Osteoblast (primary cell): ENCODE results near the gene MCTS1. TPM values are rescaled to one million over a fixed set of nuclear protein-coding genes. Genes with fewer than 3 reads are reported as not detected.

Source experiments
- DNase-seq: peaks from one replicate; pipeline ENCODE4 v3.0.0; 2011; ENCODE audit warnings: low spot score, mixed read lengths; ENCODE audit not compliant: insufficient read length; ENCODE audit errors: missing footprints
- H2AFZ ChIP-seq: 2 replicates; pipeline ENCODE4 v1.6.0; 2011; ENCODE audit warnings: mild to moderate bottlenecking, low read length
- H3K27ac ChIP-seq: 2 replicates; pipeline ENCODE4 v1.5.1; 2011; ENCODE audit warnings: mild to moderate bottlenecking, low read depth, low read length, moderate library complexity
- H3K27me3 ChIP-seq: 2 replicates; pipeline ENCODE4 v1.6.0; 2012; ENCODE audit warnings: mild to moderate bottlenecking, control low read depth, inconsistent platforms, low read length, moderate library complexity; ENCODE audit not compliant: insufficient read depth
- H3K36me3 ChIP-seq: 2 replicates; pipeline ENCODE4 v1.5.1; 2011; ENCODE audit warnings: mild to moderate bottlenecking, low read length, control low read depth, moderate library complexity; ENCODE audit not compliant: insufficient read depth
- H3K4me1 ChIP-seq: 2 replicates; pipeline ENCODE4 v1.5.1; 2011; ENCODE audit warnings: mild to moderate bottlenecking, low read length, control low read depth, moderate library complexity; ENCODE audit not compliant: insufficient read depth
- H3K4me2 ChIP-seq: 2 replicates; pipeline ENCODE4 v1.6.0; 2011; ENCODE audit warnings: mild to moderate bottlenecking, low read length; ENCODE audit not compliant: insufficient read depth
- H3K4me3 ChIP-seq: fragments of 200-600 bp; sonication (generic); 3 replicates; pipeline ENCODE4 v1.5.1; 2012; ENCODE audit warnings: mild to moderate bottlenecking, low read length, inconsistent platforms; ENCODE audit not compliant: insufficient read depth
- H3K79me2 ChIP-seq: 2 replicates; pipeline ENCODE4 v1.6.0; 2012; ENCODE audit warnings: mild to moderate bottlenecking, low read length, control low read depth, inconsistent platforms; ENCODE audit not compliant: insufficient read depth
- H3K9me3 ChIP-seq: 2 replicates; pipeline ENCODE4 v1.5.1; 2011; ENCODE audit warnings: low read depth, low read length, control low read depth
- H4K20me1 ChIP-seq: 2 replicates; pipeline ENCODE4 v1.6.0; 2012; ENCODE audit warnings: mild to moderate bottlenecking, low read length, control low read depth; ENCODE audit not compliant: insufficient read depth
- CTCF ChIP-seq: IDR thresholded peaks from 2 replicates; pipeline ENCODE4 v1.5.1; 2011; ENCODE audit warnings: mild to moderate bottlenecking, low read depth, low read length, moderate library complexity; ENCODE audit errors: extremely low read depth
- total RNA-seq: library from RNA; depleted of rRNA; stranded (reverse); fragments of >200 nt; gene quantifications from 2 replicates; pipeline ENCODE4 v1.2.3, GENCODE V29; 2012

The MCTS1 gene
- 29.3 and 38.9 TPM in 2 replicates for total RNA-seq

- DNase-seq = peak; percentile 55
- H4K20me1 ChIP-seq = no peaks in the 10 kb centered on the region
- peaks cover 2% of the 10 kb centered on the region for H3K27me3 ChIP-seq
- no peaks in the 10 kb centered on the region for H3K4me1 ChIP-seq
- H3K79me2 ChIP-seq = peaks cover 27% of the 10 kb centered on the region
- no peaks in the 10 kb centered on the region for H3K9me3 ChIP-seq
- peaks cover 6% of the 10 kb centered on the region for H3K36me3 ChIP-seq
- H3K4me2 ChIP-seq = peak within 1 kb of the TSS; percentile 82
- TF ChIP-seq CTCF = no peak
- peak within 1 kb of the TSS; percentile 60 for H2AFZ ChIP-seq
- H3K4me3 ChIP-seq = peak within 1 kb of the TSS; percentile 75
- peak within 1 kb of the TSS; percentile 87 for H3K27ac ChIP-seq
Observed at GRCh38 chrX:120603707-120604360, at the start of gene MCTS1. Gene MCTS1 (plus strand): TSS chrX:120604101. CDS start chrX:120604237, 136 bp downstream.

- peaks cover 10% of the 10 kb centered on the region for H3K36me3 ChIP-seq
- H2AFZ ChIP-seq = no peak overlapping the region
- no peaks in the 10 kb centered on the region for H3K9me3 ChIP-seq
- H3K4me1 ChIP-seq = peaks cover 3% of the 10 kb centered on the region
- TF ChIP-seq CTCF = no peak
- no peaks in the 10 kb centered on the region for H4K20me1 ChIP-seq
- DNase-seq = no peak
- H3K27ac ChIP-seq = no peak overlapping the region
- H3K79me2 ChIP-seq = peaks cover 65% of the 10 kb centered on the region
- H3K4me2 ChIP-seq = no peak overlapping the region
- no peaks in the 10 kb centered on the region for H3K27me3 ChIP-seq
- no peak overlapping the region for H3K4me3 ChIP-seq
Observed at GRCh38 chrX:120556251-120556650, 47.6 kb upstream of the MCTS1 start.

GRCh38 chrX:120559804-120560203 is 44.1 kb upstream of the MCTS1 start:
- Histone ChIP-seq H3K27me3 (no peaks in the 10 kb centered on the region), H3K4me3 (peak overlapping the region; percentile 79), H3K9me3 (no peaks in the 10 kb centered on the region), H3K4me2 (peak overlapping the region; percentile 77), H2AFZ (no peak overlapping the region), H3K79me2 (peaks cover 54% of the 10 kb centered on the region), H3K36me3 (peaks cover 6% of the 10 kb centered on the region), H3K27ac (peak overlapping the region; percentile 83), H3K4me1 (peaks cover 3% of the 10 kb centered on the region), H4K20me1 (no peaks in the 10 kb centered on the region)
- TF ChIP-seq CTCF = no peak
- DNase-seq = no peak

- peak overlapping the region; percentile 37 for H2AFZ ChIP-seq
- TF ChIP-seq CTCF = no peak
- H3K27ac ChIP-seq = peak overlapping the region; percentile 83
- H3K27me3 ChIP-seq = no peaks in the 10 kb centered on the region
- no peaks in the 10 kb centered on the region for H3K9me3 ChIP-seq
- H3K36me3 ChIP-seq = peaks cover 6% of the 10 kb centered on the region
- peaks cover 3% of the 10 kb centered on the region for H3K4me1 ChIP-seq
- peaks cover 49% of the 10 kb centered on the region for H3K79me2 ChIP-seq
- peak overlapping the region; percentile 79 for H3K4me3 ChIP-seq
- peak overlapping the region; percentile 77 for H3K4me2 ChIP-seq
- no peak for DNase-seq
- no peaks in the 10 kb centered on the region for H4K20me1 ChIP-seq
Observed at GRCh38 chrX:120560405-120560841, 43.5 kb upstream of the MCTS1 start.
